Neural cell (in vitro differentiated cells): Measurements from ENCODE around the gene SKAP1.

Source experiments
- CTCF ChIP-seq: fragments of 450-650 bp; IDR thresholded peaks from 2 replicates; pipeline ENCODE4 v1.5.1; 2014; ENCODE audit warnings: antibody characterized with exemption, mild to moderate bottlenecking, moderate library complexity; ENCODE audit not compliant: poor library complexity, severe bottlenecking
- EP300 ChIP-seq: fragments of 450-650 bp; conservative IDR thresholded peaks from 2 replicates; pipeline ENCODE4 v1.6.1; 2014; ENCODE audit warnings: antibody characterized with exemption, mild to moderate bottlenecking, moderate library complexity; ENCODE audit not compliant: poor library complexity, severe bottlenecking
- EZH2 ChIP-seq: fragments of 200-600, 300-800 bp; shearing (Covaris generic), sonication (generic); IDR thresholded peaks from 2 replicates; pipeline ENCODE4 v1.6.1; 2014; ENCODE audit warnings: antibody characterized with exemption, low read length, borderline replicate concordance, mild to moderate bottlenecking; ENCODE audit not compliant: insufficient read depth, poor library complexity, severe bottlenecking
- POLR2AphosphoS5 ChIP-seq: IDR thresholded peaks from 2 replicates; pipeline ENCODE4 v1.6.1; 2012
- RAD21 ChIP-seq: fragments of 450-650 bp; conservative IDR thresholded peaks from 2 replicates; pipeline ENCODE4 v1.6.1; 2014; ENCODE audit warnings: antibody characterized with exemption, mild to moderate bottlenecking, moderate library complexity
- TAF1 ChIP-seq: IDR thresholded peaks from 2 replicates; pipeline ENCODE4 v1.6.1; 2012; ENCODE audit warnings: low read depth
- TF ChIP-seq, protein P1 (sequence below): IDR thresholded peaks from 2 replicates; pipeline ENCODE4 v1.6.1; 2012; ENCODE audit warnings: borderline replicate concordance

DNA sequence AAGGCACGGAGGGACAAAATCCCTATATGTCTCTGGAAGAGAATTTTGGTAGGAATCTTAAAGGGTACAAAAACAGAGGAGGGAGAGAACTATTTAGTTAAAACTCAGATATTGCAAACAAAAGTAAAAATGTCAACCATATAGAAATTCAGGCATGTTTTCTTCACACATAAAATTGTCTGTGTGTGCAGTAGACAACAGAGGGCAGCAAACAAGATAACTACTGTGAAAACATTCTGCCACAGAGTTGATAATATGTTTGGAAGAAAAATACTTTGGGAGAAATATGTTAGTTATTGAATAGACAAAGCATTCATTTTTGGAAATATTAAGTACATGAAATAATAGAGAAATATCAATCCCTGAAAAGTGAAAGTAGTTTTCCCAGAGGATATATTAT is 266.2 kb downstream of the SKAP1 start:
- TF ChIP-seq EP300 (no peak), EZH2 (no peak), CTCF (peak; percentile 33), TAF1 (no peak), RAD21 (no peak), POLR2AphosphoS5 (no peak)
- TF ChIP-seq, protein P1, sequence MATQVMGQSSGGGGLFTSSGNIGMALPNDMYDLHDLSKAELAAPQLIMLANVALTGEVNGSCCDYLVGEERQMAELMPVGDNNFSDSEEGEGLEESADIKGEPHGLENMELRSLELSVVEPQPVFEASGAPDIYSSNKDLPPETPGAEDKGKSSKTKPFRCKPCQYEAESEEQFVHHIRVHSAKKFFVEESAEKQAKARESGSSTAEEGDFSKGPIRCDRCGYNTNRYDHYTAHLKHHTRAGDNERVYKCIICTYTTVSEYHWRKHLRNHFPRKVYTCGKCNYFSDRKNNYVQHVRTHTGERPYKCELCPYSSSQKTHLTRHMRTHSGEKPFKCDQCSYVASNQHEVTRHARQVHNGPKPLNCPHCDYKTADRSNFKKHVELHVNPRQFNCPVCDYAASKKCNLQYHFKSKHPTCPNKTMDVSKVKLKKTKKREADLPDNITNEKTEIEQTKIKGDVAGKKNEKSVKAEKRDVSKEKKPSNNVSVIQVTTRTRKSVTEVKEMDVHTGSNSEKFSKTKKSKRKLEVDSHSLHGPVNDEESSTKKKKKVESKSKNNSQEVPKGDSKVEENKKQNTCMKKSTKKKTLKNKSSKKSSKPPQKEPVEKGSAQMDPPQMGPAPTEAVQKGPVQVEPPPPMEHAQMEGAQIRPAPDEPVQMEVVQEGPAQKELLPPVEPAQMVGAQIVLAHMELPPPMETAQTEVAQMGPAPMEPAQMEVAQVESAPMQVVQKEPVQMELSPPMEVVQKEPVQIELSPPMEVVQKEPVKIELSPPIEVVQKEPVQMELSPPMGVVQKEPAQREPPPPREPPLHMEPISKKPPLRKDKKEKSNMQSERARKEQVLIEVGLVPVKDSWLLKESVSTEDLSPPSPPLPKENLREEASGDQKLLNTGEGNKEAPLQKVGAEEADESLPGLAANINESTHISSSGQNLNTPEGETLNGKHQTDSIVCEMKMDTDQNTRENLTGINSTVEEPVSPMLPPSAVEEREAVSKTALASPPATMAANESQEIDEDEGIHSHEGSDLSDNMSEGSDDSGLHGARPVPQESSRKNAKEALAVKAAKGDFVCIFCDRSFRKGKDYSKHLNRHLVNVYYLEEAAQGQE = no peak
